ENCODE results near the gene TAF7. TPM values are rescaled to one million over a fixed set of nuclear protein-coding genes. Genes with fewer than 3 reads are reported as not detected.

TAF7 gene
- polyA plus RNA-seq, 1 of the 3 experiments (the other 2 are of a cell fraction) = 30.6 TPM

DNA sequence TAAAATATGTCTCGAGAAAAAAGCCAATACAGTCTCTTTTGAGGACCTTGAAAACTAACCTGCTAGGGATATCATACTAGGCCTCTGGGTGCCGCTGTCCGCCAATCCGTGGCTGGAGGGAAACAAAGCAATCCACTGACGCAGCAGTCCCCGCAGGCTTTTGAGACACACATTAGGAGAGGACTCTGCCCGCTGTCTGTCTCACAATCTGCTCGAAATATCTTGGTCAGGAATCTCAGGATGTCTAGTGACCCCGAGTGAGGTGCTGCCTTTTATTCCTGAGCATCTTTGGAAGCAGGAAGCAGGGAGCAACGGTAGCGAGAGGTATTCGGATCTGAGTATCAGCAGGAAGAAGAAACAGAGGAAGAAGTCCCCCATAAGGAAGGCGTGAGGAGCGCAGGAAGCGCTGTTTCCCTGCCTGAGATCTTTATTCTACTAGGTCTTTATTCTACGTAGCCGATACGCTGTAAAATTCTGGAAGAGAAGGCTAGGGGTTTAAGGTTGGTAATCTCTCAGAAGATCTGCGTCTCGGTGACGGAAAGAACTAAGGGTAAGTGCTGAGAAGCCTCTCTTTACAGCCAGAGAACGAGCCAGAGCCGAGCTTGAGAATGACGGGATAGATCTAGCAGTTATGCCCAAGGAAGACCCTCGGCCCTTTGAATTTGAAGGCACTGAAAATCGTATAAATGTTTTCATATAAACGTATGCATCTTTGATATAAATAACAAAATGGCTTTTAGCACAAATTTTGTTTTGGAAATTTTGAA, 5.7 kb upstream of the TAF7 start:
- ChIA-PET POLR2A (no interaction called here), CTCF (interaction anchor here (0.6 to 5.6 kb wide), 14 partner anchors 9 to 238 kb away, joined by 3 to 34 read pairs (median 4); partner anchors contain the start of genes PCDHB14, PCDHB4, PCDHGA5 and PCDHGB2)
- H3K4me3 ChIP-seq (ENCODE audit: low read depth in 2 of 2, low read length in 1 of 2) = peak overlapping the region; percentile 46 to 58
- no peaks in the 10 kb centered on the region; a peak in 1 of 4 replicates for H3K4me1 ChIP-seq (ENCODE audit: control insufficient read depth in 1 of 2, insufficient read depth in 2 of 2, low read depth in 1 of 2, low read length in 1 of 2)
- peak overlapping the region; percentile 16 to 67; a peak in 3 of 4 replicates for H3K27ac ChIP-seq (ENCODE audit: low read depth in 2 of 2, low read length in 1 of 2)
- peak overlapping the region; percentile 54 for H3K9ac ChIP-seq
- no peaks in the 10 kb centered on the region for H3K9me2 ChIP-seq
- H3K27me3 ChIP-seq (ENCODE audit: insufficient read depth) = no peaks in the 10 kb centered on the region
- peaks cover 0 to 3% of the 10 kb centered on the region in 2 experiments for H3K36me3 ChIP-seq (replicated peaks in 1 of 2; ENCODE audit: control insufficient read depth in 1 of 2, insufficient read depth in 2 of 2, low read length in 1 of 2)
- WGBS (ENCODE audit: low lambda C conversion rate) = 24% methylated on average over 27 of the region's 27 CpGs
- no peaks in the 10 kb centered on the region for H4K20me1 ChIP-seq (ENCODE audit: insufficient read depth)
- H3K4me2 ChIP-seq = peak overlapping the region; percentile 50
- H3K9me3 ChIP-seq = no peaks in the 10 kb centered on the region; the same call in none of the 2 replicates
- no peaks in the 10 kb centered on the region for H3K79me2 ChIP-seq (ENCODE audit: insufficient read depth)
- DNase-seq = peak; percentile 74
- no peaks in the 10 kb centered on the region for H3F3A ChIP-seq (replicated peaks; ENCODE audit: insufficient read depth)
- H2AFZ ChIP-seq (ENCODE audit: low read depth) = peak overlapping the region; percentile 70; the same call in 1 of the 2 replicates
- TF ChIP-seq SIN3A (IDR thresholded peaks at IDR 0.05; ENCODE audit: borderline replicate concordance, low read depth, low read length) (no peak), POLR2AphosphoS5 (IDR thresholded peaks at IDR 0.05; ENCODE audit: low read depth, low read length) (peak; percentile 44; the same call in 1 of the 2 replicates), NFIC (IDR thresholded peaks at IDR 0.05; ENCODE audit: borderline replicate concordance) (no peak), RXRA (IDR thresholded peaks at IDR 0.05; ENCODE audit: borderline replicate concordance, low read depth) (no peak), RCOR1 (IDR thresholded peaks at IDR 0.05; ENCODE audit: low read length) (no peak), EP300 (IDR thresholded peaks at IDR 0.05; ENCODE audit: borderline replicate concordance in 1 of 2, low read depth in 1 of 2, low read length in 1 of 2) (no peak), CHD2 (IDR thresholded peaks at IDR 0.05; ENCODE audit: low read length, partially characterized antibody) (no peak), FOSL2 (IDR thresholded peaks at IDR 0.05; ENCODE audit: borderline replicate concordance, low read depth) (no peak), FOXJ3 (CRISPR knock-in tag; IDR thresholded peaks at IDR 0.05) (no peak), FOXM1 (IDR thresholded peaks at IDR 0.05; ENCODE audit: low read depth) (no peak), GABPA (IDR thresholded peaks at IDR 0.05; ENCODE audit: low read depth) (no peak), RFX5 (IDR thresholded peaks at IDR 0.05; ENCODE audit: low read length) (no peak), TAF1 (IDR thresholded peaks at IDR 0.05; ENCODE audit: borderline replicate concordance, low read depth, low read length) (no peak), USF2 (IDR thresholded peaks at IDR 0.05; ENCODE audit: borderline replicate concordance, low read depth, low read length) (no peak), TCF12 (IDR thresholded peaks at IDR 0.05) (no peak), MXI1 (IDR thresholded peaks at IDR 0.05; ENCODE audit: low read depth, low read length) (no peak), JUND (IDR thresholded peaks at IDR 0.05) (no peak), YY1 (IDR thresholded peaks at IDR 0.05; ENCODE audit: low read depth) (no peak), MAX (IDR thresholded peaks at IDR 0.05; ENCODE audit: low read depth) (peak; percentile 68; the same call in 1 of the 2 replicates), SMC3 (IDR thresholded peaks at IDR 0.05; ENCODE audit: low read depth, low read length) (peak; percentile 22; the same call in 1 of the 2 replicates), USF1 (IDR thresholded peaks at IDR 0.05; ENCODE audit: borderline replicate concordance, low read depth) (no peak), GATA2 (CRISPR knock-in tag; IDR thresholded peaks at IDR 0.05) (no peak)
- TF ChIP-seq, protein P1, sequence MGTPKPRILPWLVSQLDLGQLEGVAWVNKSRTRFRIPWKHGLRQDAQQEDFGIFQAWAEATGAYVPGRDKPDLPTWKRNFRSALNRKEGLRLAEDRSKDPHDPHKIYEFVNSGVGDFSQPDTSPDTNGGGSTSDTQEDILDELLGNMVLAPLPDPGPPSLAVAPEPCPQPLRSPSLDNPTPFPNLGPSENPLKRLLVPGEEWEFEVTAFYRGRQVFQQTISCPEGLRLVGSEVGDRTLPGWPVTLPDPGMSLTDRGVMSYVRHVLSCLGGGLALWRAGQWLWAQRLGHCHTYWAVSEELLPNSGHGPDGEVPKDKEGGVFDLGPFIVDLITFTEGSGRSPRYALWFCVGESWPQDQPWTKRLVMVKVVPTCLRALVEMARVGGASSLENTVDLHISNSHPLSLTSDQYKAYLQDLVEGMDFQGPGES (IDR thresholded peaks at IDR 0.05; ENCODE audit: low read depth, low read length) = no peak
- TF ChIP-seq, protein P2, sequence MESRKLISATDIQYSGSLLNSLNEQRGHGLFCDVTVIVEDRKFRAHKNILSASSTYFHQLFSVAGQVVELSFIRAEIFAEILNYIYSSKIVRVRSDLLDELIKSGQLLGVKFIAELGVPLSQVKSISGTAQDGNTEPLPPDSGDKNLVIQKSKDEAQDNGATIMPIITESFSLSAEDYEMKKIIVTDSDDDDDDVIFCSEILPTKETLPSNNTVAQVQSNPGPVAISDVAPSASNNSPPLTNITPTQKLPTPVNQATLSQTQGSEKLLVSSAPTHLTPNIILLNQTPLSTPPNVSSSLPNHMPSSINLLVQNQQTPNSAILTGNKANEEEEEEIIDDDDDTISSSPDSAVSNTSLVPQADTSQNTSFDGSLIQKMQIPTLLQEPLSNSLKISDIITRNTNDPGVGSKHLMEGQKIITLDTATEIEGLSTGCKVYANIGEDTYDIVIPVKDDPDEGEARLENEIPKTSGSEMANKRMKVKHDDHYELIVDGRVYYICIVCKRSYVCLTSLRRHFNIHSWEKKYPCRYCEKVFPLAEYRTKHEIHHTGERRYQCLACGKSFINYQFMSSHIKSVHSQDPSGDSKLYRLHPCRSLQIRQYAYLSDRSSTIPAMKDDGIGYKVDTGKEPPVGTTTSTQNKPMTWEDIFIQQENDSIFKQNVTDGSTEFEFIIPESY (IDR thresholded peaks at IDR 0.05; ENCODE audit: borderline replicate concordance, low read depth) = no peak
- TF ChIP-seq, protein P3, sequence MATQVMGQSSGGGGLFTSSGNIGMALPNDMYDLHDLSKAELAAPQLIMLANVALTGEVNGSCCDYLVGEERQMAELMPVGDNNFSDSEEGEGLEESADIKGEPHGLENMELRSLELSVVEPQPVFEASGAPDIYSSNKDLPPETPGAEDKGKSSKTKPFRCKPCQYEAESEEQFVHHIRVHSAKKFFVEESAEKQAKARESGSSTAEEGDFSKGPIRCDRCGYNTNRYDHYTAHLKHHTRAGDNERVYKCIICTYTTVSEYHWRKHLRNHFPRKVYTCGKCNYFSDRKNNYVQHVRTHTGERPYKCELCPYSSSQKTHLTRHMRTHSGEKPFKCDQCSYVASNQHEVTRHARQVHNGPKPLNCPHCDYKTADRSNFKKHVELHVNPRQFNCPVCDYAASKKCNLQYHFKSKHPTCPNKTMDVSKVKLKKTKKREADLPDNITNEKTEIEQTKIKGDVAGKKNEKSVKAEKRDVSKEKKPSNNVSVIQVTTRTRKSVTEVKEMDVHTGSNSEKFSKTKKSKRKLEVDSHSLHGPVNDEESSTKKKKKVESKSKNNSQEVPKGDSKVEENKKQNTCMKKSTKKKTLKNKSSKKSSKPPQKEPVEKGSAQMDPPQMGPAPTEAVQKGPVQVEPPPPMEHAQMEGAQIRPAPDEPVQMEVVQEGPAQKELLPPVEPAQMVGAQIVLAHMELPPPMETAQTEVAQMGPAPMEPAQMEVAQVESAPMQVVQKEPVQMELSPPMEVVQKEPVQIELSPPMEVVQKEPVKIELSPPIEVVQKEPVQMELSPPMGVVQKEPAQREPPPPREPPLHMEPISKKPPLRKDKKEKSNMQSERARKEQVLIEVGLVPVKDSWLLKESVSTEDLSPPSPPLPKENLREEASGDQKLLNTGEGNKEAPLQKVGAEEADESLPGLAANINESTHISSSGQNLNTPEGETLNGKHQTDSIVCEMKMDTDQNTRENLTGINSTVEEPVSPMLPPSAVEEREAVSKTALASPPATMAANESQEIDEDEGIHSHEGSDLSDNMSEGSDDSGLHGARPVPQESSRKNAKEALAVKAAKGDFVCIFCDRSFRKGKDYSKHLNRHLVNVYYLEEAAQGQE (IDR thresholded peaks at IDR 0.05; ENCODE audit: low read depth, low read length) = no peak

Data from SK-N-SH (cell line).